ENCODE results near the gene ECEL1.

Gene ECEL1

GRCh38 chr2:232498452-232498851 is 10.8 kb upstream of the ECEL1 start:
- no peak for DNase-seq (ENCODE audit: low read depth in 2 of 2)

- DNase-seq (ENCODE audit: low read depth in 2 of 2) = no peak
Measured at GRCh38 chr2:232497348-232497747, 9.7 kb upstream of the ECEL1 start.

GRCh38 chr2:232496501-232497270 is 9.1 kb upstream of the ECEL1 start:
- no peak for DNase-seq (ENCODE audit: low read depth in 2 of 2)

- DNase-seq (ENCODE audit: low read depth in 2 of 2) = no peak
Measured at GRCh38 chr2:232495292-232495691, 7.7 kb upstream of the ECEL1 start.

GRCh38 chr2:232494542-232494941 is 6.9 kb upstream of the ECEL1 start:
- no peak for DNase-seq (ENCODE audit: low read depth in 2 of 2)

DNA sequence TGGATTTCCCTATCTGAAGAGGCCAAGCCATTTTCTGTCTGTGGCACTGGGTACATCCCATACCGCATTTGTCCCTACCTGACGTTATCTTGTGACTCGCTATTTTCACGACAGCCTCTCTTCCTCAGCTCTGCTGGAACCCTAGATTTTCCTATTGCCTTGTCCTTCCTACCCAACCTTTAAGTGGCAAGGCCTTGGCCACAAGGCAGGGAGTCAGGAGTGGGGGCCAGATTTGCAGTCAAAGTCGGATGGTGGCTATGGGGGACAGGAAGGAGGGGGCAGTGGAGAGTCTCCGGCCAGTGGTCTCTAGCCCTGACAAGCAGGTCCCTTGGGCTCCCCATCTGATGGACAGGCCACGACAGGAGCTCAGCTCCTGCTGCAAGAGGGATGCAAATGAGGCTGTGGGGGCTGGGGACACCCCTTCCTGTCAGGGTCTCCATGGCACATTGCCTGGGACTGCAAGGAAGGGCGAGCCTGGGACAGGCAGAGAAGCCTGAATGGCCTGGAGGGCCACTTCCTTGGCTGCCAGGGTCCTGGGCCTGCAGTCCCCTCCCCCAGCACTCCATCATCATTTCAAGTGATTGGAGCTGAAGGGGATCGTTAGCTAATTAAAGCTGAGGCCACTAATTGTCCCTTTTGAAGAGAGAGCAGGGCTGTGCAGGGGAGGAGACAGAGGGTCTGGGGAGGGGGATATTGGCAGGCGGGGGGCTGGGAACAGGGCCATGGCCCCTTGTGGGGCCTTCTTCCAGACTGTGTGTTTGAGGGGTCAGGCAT is 6.3 kb upstream of the ECEL1 start:
- DNase-seq (ENCODE audit: low read depth in 2 of 2) = no peak

DNA sequence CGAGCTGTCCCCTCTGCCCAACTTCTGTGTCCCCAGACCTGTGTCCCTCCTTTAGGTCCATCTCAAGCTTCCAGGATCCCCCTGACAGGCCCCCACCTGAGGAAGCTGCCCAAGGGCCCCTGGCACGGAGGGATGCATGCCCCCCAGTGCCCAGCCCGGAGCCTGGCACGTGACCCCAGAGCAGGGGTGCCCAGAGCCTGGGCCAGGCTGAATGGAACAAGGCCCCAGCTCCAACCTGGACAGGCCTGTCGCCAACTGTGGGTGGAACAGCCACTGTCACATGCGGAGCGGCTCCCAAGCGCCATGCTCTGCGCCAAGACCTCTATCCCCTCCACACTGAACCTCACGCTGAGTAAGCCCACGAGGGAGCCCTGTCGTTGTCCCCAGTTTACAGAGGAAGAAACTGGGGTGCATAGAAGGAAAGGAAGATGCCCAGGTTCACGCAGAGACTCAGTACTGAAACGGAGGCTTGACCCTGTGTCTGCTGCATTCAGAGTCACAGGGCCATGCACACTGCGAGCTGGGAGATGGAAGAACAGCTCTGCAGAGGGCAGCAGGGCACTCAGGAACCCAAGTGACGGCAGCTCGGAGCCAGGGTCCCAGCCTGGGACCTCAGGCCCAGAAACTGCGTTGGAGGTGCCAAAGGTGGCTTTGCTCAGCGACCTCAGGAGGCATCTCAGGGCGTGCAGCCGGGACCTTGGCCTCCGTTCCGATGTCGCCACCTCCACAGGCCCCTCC is 5.5 kb upstream of the ECEL1 start:
- DNase-seq (ENCODE audit: low read depth in 2 of 2) = no peak

DNA sequence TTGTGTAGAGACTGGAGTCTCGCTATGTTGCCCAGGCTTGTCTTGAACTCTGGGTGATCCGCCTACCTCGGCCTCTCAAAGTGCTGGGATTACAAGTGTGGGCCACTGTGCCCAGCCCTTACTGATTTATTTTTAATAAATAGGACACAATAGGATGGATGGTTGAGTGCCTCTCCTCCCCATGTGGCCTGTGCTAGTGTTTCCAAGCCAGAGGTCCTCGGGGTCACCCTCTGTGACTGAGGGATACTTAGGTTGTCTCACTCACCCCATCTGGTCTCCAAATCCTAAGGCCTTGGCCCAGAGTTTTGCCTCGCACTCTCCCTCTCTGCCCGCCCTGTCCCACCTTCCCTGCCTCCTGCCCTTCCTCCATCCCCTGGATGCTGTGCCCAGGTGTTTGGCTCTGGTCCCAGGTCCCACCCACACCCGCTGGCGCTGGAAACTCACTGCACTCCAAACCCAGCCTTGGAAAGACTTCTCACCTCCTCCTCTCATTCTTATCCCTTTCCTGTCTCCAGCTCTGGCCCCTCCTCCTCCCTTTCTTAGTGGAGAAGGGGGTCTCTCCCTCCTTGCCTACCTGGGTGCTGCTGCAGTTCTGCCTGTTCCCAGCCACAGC is 4.7 kb upstream of the ECEL1 start:
- DNase-seq (ENCODE audit: low read depth in 2 of 2) = no peak

GRCh38 chr2:232491139-232491780 is 3.6 kb upstream of the ECEL1 start:
- no peak for DNase-seq (ENCODE audit: low read depth in 2 of 2)

- DNase-seq (ENCODE audit: low read depth in 2 of 2) = no peak
Measured at GRCh38 chr2:232490221-232491138, 2.8 kb upstream of the ECEL1 start.

GRCh38 chr2:232489516-232490220 is 2.0 kb upstream of the ECEL1 start:
- no peak for DNase-seq (ENCODE audit: low read depth in 2 of 2)

- DNase-seq (ENCODE audit: low read depth in 2 of 2) = no peak
Measured at GRCh38 chr2:232488721-232489300, 1.2 kb upstream of the ECEL1 start.

DNA sequence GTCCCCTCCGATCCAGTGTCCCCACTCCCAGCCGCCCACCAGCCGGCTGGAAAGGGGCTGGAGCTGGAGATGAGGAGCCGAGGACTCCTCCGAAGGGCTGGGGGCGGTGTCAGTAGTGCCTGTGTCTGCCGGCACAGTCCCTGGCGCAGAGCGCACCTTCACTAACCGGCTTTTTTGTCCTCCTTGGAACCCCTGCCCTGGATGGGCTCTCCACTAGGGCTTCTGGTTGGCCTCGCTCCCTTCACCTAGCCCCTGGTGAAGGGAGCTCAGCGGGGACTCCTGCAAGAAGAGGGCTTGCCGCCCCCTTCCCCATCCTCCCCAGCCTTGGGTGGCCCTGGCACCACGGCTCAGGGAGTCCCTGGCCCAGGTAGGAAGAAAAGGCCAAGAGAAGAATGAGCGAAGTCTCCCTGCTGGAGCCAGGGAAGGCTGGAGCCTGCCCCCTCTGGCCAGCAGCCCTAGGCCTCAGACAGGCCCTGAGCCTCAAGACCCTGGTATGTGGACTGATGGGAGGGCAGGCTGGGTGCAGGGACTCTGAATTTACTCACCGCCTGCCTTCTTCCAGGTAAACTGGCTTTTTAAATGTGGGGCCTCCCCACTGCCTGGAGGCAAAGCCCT is 570 bp upstream of the ECEL1 start:
- no peak for DNase-seq (ENCODE audit: low read depth in 2 of 2)

GRCh38 chr2:232486558-232487384 is 863 bp downstream of the ECEL1 start:
- DNase-seq (ENCODE audit: low read depth in 2 of 2) = no peak

- no peak for DNase-seq (ENCODE audit: low read depth in 2 of 2)
Measured at GRCh38 chr2:232485757-232486557, 1.7 kb downstream of the ECEL1 start.

- no peak for DNase-seq (ENCODE audit: low read depth in 2 of 2)
Measured at GRCh38 chr2:232485348-232485756, 2.3 kb downstream of the ECEL1 start.

GRCh38 chr2:232484628-232485347 is 2.8 kb downstream of the ECEL1 start:
- no peak for DNase-seq (ENCODE audit: low read depth in 2 of 2)

Data from stimulated activated CD4-positive, alpha-beta T cell treated with anti-CD3 and anti-CD28 coated beads, Interleukin-15, amount 100 ng/mL, for 48 hours (primary cell).